HG02852 (cell line): ENCODE measurements around the gene IRAK1.

Experiments used
- ATAC-seq: cut with Tn5 transposase; IDR thresholded peaks from one replicate; pipeline ENCODE4 v1.9.1; 2021; ENCODE audit warnings: mild to moderate bottlenecking, moderate library complexity; ENCODE audit not compliant: unreplicated experiment

IRAK1 gene

DNA sequence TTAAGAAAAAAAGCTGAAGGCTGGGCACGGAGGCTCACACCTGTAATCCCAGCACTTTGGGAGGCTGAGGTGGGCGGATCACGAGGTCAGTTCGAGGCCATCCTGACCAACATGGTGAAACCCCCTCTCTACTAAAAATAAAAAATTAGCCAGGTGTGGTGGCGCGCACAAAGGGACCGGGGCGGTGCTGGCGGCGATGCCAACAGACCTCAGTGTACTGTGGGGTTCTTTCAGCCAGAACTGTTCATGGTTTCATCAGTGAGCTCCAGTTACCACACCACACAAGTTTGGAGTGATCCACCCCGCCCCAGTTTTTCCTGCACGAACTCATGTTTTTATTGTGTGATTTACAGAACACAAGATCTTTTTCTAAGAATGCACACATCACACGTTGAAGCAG lies 21.2 kb upstream of the IRAK1 start:
- no peak for ATAC-seq

DNA sequence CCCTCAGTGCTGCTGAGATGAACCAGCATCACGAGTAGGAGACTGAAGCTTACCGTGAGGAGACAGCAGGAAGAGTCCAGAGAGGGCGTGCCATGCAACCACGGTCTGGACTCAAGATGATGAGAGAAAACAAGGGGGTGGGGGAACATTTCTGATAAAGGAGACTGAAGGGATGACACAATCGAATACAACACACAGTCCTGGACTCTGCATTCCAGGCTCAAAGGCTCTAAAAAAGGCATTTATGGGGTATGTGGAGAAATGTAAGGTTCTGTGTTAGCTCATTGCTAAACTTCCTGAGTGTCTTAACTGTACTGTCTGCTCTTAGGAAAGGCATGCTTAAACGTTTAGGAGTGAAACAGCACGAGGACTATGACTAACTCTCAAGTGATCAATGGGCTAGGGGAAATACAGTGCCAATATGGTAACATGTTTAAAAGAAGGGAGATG lies 20.6 kb upstream of the IRAK1 start:
- no peak for ATAC-seq

DNA sequence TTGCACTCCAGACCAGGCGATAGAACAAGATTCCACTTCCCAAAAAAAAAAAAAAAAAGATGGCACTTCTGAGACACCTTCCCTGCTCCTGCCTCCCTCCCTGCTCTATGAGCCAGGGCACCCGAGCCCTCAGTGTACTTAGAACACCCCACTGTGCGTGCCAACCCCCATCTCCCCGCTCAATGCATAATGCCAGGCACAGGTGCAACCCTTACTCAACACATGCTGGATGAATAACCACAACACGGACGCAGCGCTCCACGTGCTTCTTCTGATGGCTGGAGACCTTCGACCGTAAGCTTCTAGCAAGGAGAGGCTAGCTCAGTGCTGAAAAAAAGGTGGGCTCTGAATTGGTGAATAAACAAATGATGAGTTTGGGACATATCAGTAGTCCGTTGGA lies 19.9 kb upstream of the IRAK1 start:
- ATAC-seq = no peak

DNA sequence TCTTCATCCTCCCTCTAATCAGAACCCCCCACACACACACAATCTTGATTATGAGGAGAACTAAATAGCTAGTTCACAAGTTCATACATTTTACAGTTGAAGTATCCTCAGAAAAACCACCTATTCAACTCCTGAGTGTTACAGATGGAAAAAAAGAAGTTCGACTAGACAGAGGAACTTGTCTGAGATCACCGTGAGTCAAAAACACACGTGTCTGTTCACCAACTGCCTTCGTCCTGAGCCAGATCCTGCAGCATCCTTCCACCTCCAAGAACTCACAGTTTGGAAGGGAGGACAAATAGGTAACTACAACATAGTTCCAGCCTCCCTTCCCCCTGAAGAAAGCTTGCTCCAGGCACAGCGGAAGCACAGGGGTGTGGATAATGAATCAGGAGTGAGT lies 19.0 kb upstream of the IRAK1 start:
- ATAC-seq = no peak

DNA sequence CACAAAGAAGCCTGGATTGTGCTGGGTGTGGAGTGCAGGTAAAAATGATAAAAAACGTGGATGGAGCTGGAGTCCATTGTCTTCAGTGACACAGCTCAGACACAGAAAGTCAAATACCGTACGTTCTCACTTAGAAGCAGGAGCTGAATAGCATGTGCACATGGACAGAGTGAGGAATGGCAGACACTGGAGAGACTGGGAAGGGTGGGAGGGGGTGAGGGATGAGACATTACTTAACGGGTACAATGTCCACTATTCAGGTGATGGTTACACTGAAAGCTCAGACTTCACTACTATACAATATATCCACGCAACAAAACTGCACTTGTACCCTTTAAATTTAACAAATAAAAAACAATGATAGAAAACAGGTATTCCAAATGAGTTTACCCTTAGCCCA lies 18.1 kb upstream of the IRAK1 start:
- ATAC-seq = no peak

DNA sequence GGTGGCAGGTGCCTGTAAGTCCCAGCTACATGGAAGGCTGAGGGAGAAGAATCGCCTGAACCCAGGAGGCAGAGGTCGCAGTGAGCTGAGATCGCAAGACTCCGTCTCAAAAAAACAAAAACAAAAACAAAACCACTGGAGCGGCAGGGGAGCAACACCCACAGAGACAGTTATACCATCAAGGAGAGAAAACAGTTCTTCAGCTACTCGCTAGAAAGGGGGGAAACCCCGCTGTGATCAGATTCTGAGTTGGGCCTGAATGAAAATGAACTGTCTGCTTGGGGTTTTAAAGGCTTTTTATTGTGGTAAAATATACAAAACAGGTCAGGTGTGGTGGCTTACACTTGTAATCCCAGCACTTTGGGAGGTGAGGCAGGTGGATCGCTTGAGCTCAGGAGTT lies 16.8 kb upstream of the IRAK1 start:
- no peak for ATAC-seq

DNA sequence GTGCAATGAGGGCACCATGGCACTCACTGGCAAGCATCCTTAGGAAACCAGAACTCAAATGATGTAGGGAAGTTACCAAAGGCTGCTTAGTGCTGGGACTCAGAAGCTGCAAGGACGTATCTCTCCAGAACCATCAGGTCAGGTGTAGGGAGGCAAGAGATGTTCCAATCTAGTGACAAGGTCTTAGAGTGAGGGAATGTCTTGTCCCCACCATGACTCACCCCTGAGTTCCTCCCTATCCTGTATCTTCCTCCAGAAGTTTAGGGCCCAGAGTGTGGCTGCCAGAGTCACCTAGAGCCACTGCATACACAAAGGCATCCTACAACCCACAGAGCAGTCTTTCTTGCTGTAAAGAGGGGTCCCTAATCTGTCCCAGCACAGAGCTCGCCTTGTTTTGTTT lies 14.1 kb upstream of the IRAK1 start:
- no peak for ATAC-seq

DNA sequence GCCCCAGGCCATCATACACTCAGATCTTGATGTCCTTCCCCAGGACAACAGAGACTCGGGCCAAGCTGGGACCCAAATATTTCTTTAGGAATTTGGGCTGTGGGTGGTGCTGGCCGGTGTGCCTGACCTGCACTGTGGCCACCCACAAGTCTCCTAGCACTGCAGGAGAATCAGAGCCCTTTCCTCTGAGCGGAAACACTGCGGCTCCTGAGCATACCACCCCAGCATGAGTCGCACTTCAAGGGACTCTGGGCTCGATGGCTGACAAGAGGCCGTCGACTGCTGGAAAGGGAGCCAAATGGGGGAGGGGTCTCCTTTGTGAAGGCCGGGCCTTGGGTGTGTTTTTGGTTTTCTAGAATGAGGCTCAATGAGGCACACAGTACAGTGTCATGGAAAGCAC lies 13.0 kb upstream of the IRAK1 start:
- ATAC-seq = no peak

DNA sequence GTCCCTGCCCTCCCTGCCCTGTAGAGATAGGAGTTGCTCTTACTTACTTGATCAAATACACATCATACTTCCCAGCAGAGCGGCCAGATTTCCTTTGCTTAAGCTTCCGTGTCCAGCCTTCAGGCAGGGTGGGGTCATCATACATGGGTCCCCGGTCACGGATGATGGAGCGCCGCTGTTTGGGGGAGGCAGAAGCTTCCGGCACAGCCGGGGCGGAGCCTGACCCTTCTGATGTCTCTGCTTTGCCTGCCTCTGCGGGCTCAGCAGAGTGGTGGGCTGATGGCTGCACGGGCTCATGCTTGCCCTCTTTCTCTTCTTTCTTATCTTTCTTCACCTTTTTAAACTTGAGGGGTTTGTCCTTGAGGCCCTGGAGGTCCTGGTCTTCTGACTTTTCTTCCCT lies 12.5 kb upstream of the IRAK1 start:
- ATAC-seq = no peak

DNA sequence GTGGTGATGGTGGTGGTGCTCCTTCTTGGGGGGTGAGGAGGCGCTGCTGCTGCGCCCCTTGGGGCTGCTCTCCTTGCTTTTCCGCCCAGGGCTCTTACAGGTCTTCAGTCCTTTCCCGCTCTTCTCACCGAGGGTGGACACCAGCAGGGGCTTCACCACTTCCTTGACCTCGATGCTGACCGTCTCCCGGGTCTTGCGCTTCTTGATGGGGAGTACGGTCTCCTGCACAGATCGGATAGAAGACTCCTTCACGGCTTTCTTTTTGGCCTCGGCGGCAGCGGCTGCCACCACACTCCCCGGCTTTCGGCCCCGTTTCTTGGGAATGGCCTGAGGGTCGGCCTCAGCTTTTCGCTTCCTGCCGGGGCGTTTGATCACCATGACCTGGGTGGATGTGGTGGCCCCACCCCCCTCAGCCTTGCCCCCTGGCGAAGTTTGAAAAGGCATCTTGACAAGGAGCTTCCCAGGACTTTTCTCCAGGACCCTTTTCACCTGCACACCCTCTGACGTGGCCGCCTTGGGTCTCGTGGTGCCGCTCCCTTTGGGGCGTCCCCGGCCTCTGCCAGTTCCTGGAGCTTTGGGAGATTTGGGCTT lies 11.1 kb upstream of the IRAK1 start:
- ATAC-seq = no peak

DNA sequence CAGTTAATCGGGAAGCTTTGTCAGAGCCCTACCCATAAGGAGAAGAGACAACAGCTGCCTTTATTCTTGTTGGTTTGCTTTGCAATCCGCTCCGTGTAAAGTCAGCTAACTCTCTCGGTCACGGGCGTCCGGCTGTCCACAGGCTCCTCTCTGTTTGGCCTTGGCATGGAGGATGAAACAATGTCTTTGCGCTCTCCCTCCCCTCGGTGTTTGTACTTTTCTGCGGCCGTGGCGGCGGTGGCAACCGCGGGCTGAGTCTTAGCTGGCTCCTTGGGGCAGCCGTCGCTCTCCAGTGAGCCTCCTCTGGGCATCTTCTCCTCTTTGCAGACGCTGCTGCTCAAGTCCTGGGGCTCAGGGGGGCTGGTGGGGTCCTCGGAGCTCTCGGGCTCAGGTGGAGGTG lies 10.6 kb upstream of the IRAK1 start:
- ATAC-seq = no peak

DNA sequence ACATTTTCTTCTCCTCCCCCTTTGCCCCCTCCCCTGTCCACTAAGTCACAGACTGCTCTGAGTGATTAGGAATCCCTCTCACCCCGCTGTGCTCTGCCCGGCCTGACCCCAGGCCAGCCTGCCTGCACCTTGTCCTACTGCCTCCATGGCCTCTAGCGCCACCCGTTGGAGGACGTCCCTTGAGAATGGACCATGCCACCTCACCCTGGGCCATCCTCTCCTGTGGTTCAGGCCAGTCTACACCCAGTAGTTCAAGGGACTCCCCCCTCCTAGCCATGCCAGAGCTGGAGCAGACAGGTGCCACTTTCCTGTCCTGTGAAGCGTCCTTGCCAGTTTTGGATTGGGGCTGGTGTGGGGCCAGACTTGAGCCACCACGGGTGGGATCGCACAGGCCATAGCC lies 9.7 kb upstream of the IRAK1 start:
- ATAC-seq = no peak

DNA sequence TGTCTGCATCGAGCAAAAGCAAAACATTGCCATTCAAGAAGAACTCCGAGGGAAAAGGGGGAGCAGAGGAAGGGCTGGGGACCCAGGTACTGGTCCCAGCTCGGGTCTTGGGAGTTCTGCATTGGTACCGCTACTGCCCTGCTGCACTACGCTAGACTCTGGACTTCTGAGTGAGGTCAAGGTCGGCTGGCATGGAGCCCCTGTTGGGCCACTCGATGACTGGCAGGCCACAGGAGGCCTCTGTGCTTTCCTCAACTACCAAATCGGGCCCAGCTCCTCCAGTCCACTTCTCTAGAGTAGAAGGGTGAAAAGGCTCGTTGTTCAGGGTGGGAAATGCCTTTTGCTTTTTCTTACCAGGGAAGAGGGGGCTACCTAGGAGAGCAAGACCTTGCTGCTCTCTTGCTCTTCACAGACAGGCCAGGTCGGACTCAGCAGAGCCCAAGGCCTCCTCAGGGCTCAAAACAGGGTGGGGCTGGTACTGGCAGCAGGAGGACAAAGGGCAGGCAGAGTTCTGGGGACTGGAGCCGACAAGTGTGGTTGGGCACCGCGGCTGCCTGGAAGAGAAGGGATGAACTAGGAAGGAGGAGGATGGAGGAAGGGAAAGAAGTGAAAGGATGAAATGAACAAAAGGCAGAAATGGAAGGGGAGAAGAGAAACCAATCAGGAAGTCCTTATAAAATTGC lies 8.9 kb upstream of the IRAK1 start:
- ATAC-seq = no peak

DNA sequence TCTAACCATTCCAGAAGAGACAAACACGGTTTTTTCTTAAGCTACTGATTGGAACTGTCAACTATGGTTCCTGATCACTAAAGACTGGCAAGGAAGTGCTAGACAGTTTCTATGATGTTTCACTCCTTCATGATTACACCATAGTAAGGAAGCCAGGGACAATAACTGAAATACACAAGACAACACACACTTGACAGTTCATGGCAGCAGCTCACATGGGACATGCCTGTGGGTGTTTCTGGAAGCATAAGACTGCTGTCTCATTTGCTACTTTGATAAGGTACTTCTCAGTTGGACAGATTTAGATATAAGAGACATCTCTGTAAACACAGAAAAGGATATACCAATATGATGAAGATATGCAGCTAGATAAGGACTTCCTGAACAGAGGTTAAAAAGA lies 8.3 kb upstream of the IRAK1 start:
- no peak for ATAC-seq

DNA sequence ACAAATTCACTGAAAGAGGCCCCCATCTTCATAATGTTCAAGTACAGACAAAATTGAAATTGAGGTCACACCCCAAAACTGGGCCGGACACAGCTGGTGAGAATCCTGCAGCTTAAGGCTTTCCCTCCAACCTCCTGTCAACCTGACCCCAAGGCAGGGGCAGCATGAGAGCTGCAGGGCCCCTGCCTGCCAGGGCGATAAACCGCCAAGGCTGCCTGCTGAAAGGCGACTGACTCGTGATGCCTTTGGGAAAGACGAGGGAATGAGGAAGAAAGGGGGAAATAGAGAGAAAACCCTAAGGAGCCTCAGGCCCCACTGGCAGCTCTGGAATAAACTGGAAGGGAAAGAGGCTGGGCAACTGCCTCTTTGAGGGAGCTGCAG lies 7.3 kb upstream of the IRAK1 start:
- no peak for ATAC-seq

DNA sequence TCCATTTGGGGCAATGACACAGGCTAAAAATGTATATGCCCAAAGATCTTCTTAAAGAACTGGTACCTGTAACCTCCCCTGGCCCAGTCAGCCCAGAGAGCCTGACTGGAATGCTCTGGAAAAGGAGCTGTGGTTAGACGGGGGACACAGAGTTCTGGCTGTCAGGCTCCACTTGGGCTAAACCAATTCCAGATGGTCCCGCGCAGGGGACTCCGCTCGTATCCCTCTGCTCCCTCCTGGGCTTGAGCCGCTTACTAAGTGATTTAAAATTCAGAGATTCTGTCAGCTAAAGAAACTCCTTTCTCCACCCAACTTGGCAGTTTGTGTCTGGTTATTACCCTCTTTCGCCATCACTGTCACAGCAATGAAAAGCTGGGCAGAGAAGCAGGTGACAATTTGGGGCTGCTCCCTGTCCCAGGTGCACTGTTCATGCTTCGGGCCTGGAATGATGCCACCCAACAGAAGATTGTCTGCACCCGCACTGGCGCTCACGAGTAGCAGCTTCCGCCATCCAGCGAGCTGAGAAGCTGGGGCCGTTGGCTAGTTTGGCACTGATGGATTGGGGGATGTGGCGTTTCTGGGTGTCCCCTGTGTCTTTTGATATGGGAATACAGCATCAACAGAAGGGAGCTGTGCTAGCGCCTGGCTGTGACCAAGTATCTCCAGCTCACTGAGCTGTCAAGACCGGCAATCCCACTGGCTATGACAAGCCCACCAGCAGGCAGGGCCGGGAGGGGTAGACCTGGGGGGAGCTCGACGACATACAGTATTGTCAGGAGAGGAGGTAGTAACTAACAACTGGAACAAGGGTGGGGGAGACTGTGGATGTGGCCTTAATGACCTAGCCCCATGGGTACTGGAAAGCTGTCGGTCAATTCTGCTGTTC lies 6.7 kb upstream of the IRAK1 start:
- ATAC-seq = no peak

DNA sequence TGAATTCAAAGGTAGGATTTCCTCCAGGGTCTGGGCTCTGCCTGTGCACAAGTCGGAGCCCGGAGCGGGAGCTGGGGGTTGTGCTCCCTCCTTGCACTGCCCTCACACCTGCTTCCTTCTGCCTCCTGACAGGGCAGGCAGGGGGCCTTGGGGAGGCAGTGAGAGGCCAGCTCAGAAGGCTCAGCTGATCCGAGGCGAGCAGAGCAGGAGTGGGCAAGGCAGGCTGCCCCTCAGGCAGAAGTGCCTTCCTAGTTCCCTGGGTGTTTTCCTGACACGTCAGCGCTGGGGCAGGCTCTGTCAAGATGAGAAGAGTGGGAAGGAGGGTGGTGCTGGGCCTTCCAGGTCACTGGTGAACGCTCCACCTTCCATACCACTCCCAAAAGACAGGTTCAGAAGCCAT lies 5.5 kb upstream of the IRAK1 start:
- ATAC-seq = no peak

DNA sequence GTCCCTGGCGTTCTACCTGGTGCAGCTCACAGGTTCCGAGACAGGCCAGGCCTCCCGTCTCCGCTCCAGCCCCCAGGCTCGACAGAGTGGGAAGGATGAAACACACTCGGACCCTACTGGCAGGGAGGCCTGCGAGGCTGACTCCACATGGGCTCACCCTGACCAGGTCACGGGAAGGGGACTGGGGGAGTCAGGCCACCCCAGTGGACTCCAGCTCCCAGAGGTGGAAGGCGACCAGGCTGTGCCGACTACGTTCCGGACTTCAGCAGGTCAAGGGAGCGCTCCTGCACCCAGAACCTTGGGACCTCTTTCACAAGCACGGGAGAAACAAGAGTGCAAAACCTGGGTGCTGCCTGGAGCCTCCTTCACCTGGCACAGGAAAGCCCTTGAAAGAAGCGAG lies 4.6 kb upstream of the IRAK1 start:
- no peak for ATAC-seq

DNA sequence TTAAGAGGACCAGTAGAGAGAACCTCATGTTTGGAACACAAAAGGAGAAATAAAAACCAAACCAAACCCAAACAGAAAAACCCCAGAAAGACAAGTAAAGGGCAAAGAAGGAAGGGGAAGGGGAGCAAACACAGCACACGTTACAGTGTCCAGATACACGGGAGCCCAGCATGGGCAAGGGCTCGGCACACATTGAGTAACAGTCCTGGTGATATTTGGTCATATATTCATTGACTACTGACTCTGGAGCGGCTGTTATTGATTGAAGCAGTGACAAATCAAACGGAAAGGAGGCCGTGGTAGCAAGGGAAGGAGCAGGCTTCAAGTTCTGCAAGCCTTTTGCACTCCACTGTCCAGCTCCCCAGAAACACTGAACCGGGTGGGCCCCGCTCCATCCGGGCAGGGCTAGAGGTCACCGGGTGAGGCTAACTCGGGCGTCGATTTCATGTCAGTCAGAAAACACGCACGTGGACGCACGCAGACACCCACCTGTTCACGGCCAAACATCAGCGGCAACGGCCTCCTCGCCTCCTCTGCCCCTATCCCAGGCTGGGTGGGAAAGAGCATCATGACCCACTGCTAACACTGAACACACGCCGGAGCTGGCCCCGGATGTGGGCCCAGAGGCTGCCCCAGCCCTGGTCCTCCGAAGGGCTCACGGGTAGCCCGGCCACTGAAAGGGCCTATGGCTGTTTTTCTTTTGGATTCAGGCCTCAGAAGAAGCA lies 3.7 kb upstream of the IRAK1 start:
- ATAC-seq = no peak

DNA sequence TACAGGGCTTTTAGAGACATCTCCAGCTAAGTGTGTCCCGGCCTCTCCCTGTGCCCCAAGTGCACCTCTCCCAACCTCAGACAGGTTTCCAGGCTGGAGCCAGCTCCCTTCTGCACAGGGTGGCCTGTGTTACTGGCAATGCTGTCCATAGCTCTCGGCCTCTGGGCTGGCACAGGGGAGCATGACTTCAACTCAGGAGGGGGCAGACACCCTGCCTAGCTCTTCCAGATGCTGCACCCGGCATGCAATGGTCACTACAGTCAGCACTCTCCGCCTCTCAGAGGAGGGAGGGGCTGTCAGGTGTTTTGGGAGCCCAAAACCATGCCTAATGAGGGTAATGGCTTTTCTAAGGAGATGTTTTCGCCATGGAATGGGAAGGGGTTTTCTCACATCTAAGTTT lies 2.4 kb upstream of the IRAK1 start:
- no peak for ATAC-seq

DNA sequence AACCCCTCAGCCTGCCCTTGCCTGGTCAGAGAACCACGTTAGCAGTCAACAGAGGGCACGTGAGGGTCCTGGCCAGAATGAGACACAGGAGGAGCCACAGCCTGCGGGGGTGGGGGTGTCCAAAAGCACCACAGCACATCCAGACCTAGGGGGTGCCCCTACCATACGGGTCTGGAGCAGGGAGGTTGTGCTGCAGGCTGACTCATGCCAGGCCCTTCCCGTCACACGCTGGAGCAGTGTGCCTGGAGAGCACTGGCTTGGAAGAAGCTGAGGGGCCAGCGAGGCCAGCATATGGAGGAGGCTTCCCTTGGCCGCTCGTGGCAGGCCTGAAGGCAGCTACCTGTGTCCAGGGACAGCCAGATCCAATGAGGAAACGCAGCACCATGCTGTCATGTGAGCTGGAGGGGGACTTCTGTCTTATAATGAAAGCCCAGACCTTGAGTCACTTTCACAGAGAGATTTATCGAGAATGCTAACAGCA lies 1.5 kb upstream of the IRAK1 start:
- ATAC-seq = no peak
